Stimulated activated CD8-positive, alpha-beta memory T cell treated with anti-CD3 and anti-CD28 coated beads, Interleukin-12 subunit alpha, Interleukin-12 subunit beta, amount 100 ng/mL, for 1 hour (primary cell): ENCODE results near the gene GNAI3.

Experiments used
- DNase-seq: peaks from one replicate; pipeline ENCODE4 v3.0.0-alpha.2; 2020; ENCODE audit warnings: low read depth

GNAI3 gene

GRCh38 chr1:109548321-109549267, at the start of gene GNAI3:
Gene GNAI3, plus strand, starts transcription at chr1:109548615. Its CDS starts 106 bp downstream, at chr1:109548721.
- peak; percentile 94 for DNase-seq

DNA sequence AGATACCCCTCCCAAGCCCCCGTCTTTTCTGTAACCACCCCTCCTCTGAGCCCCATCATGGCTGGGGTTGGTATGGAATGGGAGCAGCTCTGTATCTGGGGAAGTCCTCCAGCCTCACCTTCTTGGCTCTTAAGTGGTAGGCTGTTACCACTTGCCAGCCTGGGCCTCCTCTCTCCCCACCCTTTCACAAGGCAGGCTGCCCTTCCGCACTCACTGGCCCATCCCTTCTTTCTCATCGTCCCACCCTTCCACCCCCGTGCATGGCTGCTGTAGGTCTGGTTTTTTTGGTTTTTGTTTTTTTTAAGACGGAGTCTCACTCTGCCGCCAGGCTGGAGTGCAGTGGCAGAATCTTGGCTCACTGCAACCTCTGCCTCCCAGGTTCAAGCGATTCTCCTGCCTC, 49.3 kb upstream of the GNAI3 start:
- DNase-seq = no peak

DNA sequence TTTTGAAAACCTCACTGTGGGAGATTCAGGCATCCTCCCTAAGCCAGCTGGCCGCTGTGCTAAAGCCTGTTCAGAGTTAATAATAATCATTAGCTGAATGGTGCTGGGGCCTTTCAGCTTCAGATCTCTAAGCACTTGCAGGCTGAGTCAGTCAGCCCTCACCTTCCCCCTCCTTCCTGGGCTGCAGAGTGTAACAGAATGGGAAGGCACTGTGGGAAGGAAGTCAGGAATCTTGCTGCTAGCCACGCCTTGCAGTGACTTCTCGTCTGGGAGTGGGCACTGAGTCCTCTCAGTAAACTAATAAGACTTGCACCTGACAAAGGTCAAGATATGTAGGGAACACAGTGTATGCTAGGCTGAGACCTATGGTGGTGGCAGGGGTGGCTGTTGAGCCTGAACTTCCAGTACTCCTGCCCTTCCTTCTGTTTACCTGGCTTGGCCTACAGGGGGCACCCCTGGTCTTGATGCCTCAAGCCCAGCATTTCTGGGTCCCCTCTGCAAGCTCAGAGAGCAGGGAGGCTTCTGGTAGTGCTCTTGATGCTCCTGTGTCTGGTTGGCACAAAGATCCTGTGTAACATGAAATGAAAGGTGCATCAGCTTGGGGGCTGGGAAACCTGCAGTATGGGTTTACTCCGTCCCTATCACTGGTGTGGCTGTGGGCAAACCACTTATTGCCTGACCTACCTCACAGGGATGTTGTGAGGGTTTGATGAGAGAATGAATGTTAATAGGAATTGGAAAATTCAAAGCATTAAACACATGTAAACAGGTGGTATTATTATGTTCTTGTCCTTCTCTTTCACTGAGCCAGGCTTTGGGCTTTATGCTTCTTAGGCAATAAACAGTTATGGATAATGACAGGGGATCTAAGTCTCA, 48.5 kb upstream of the GNAI3 start:
- peak; percentile 30 for DNase-seq

DNA sequence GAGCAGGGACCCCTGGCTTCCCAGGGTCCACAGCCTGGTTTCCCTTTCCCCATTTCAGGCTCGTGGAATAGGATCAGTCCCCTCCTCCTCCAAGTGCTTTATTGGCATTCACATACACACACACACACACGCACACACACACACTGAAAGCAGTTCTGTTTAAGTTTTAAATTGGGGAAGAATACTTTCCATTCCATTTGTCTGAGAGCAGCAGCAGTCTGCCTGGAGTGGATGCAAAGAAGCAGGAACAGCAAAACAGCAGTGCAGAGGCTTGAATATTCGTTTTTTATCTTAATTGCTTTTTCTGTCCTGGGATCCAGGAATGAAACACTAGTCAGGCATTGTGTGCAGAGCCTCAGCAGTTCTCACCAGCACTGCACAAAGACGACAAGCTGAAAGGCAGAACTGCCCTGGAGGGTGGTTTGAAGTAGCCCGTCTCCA, 47.5 kb upstream of the GNAI3 start:
- DNase-seq = no peak

GRCh38 chr1:109501644-109502363, 46.6 kb upstream of the GNAI3 start:
- DNase-seq = no peak

GRCh38 chr1:109502364-109502851, 46.0 kb upstream of the GNAI3 start:
- DNase-seq = peak; percentile 32

GRCh38 chr1:109503935-109504334, 44.5 kb upstream of the GNAI3 start:
- DNase-seq = no peak

- DNase-seq = no peak
Observed at GRCh38 chr1:109504974-109505373, 43.4 kb upstream of the GNAI3 start.

DNA sequence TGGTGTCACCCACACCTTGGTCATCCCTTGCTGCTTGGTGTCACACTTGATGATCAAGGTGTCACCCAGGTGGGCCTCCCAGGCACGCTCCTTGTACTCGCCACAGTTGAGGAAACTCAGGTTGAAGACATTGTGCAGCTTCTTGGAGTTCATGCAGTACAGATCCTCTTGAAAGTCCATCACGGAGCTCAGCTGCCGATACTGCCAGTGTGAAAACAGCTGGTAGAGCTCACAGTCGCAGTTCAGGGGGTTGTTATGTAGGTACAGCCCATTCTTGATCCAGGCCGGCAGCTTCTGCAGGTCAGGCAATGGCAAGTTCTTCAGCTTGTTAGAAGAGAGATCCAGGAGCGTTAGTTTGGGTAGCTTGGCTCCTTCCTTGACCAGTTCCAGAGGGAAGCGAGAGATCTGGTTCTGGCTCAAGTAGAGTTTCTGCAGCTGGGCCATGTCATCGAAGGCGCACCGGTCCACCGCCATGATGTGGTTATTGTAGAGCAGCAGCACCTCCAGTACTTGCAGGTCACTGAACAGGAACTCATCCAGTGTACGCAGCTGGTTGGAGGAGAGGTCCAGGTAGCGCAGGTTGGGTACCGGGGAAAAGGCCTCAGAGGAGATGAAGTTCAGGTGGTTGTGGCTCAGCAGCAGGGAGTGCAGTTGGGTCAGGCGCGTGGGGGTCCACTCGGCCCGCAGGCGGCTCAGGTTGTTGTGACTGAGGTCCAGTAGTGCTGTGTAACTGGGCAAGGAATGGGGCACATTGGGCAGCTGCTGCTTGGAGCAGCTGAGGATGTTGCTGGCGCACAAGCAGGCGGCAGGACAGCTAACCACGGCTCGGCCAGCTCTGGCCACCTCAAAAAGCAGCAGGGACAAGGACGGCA, 40.2 kb upstream of the GNAI3 start:
- no peak for DNase-seq

- no peak for DNase-seq
Observed at GRCh38 chr1:109508873-109509175, 39.6 kb upstream of the GNAI3 start.

DNA sequence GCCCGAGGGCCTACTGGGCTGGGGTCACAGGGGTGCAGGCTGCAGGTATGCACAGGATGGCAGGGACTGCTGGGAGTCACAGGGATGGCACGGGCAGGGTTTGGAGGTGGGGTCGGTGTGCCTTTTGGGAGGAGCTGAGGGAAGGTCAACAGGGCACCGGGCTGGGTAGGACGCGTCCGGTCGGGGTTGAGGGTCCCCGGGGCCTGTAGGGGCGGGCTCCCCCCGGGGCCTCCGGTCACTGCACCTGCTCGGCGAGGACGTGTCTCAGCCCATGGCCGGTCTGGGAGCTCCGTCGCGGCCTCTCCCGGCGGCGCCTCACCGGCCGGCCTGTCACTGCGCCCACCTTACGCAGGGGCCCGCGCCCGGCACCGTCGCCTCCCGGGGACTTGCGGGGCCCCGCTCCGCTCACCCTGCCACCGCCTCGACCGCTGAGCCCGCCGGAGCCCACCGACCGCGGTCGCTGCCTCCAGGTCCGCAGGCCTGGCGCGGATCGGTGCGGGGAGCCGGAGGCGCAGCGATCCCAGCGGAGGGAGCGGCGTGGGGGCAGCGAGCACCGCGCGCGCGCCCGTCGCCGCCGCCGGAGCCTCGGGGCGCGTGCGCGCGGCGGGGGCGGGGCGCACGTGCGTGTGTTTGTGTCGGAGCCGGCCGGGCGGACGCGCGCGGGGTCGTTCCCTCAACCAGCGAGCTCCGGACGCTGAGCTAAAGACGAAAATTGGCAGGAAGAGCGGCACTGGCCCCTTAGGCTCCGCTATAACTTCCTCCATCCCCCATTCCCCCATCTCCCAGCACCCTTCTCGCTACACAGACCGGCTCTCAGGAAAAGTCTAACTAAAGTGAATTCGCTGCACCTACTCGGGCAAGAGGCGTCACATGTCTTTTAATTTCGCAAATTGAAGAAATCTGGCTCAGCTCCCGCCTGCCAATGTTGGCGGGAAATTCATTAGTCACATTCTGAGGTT, 39.0 kb upstream of the GNAI3 start, which contains the start of gene AMIGO1:
TSS of gene AMIGO1 (minus strand) at position 552 of the 959 bp plus-strand sequence. CDS start 815 bp downstream, outside the sequence.
- DNase-seq = peak; percentile 41

- DNase-seq = no peak
Observed at GRCh38 chr1:109513110-109513710, 35.2 kb upstream of the GNAI3 start.

DNA sequence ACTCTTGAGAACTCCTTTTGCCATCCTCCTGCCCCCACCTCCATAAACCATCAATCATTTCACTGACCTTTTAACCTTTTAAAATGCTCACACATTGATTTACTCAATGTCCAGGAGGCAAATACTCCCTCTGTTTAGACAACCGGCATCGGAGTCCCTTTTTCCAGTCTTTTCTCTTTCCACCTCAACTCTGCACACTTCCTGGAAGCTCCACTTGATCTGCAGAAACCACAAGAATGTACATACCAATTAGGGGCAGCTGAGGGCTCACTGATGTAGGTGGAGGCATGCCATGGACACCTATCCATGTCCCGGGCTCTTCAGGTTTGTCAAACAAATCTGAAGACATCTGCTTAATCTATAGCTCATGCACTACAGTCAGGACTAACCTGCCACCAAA, 33.6 kb upstream of the GNAI3 start:
- DNase-seq = no peak

DNA sequence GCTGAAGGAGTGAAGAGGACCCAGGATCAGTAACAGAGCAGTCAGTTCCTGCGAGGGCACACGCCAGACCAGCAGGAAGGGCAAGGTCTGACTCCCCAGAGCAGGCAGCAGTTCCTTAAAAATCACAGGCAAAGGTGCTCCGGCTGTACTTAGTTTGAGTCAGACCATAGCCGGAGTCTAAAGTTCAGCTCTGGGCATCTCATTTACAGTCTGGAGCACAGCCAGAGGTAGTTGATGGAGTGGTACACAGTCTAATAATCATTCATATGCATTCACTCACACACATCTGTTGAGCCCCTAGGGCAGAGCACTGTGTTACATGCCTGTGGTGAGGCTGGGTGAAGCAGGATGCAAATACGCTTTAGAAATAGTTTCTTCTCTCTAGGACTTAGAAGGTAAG, 31.5 kb upstream of the GNAI3 start:
- no peak for DNase-seq

GRCh38 chr1:109517337-109517736, 31.1 kb upstream of the GNAI3 start:
- no peak for DNase-seq

DNA sequence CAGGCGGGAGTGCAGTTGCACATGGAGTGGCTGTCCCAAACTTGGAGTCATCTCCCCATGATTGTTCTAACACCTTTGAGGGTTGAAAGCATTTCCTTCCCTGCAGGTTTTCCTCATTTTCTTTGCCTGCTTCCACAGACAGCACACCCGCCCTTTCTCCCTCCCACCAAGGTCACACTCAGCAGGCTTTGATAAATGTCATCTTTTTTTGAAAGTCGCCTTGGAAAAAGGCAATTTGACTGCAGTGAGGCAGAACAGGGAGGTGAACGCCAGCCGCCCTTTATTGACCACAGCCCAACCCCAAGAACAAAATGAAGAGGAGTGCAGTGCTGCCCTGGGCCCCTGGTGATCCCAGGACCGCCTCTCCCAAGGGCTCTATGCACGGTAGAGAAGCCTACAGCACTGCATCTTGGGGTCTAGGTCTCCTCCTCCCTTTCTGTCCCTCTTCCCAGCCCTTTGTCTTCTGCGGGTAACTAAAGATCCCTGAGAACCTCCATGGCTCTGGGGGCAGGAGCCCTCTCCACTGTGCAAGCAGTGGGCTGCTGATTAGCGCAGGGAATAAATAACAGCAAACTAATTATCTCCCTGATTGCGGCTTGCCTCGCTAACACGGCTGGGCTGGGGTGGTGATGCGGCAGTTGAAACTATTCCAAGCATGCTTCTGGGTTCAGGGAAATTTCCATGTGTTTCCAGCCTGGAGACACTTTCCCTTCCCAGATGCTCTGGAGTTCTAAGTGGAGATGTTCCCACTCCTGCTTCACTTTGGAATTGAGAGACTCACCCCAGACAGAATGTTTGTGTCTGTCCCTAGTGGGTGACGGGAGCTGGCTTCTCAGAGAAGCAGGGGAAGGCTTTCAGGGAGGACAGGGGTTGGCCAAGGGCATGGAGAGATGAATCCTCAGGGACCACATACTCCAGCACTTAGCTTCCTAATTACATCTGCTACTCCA, 27.1 kb upstream of the GNAI3 start:
- no peak for DNase-seq

DNA sequence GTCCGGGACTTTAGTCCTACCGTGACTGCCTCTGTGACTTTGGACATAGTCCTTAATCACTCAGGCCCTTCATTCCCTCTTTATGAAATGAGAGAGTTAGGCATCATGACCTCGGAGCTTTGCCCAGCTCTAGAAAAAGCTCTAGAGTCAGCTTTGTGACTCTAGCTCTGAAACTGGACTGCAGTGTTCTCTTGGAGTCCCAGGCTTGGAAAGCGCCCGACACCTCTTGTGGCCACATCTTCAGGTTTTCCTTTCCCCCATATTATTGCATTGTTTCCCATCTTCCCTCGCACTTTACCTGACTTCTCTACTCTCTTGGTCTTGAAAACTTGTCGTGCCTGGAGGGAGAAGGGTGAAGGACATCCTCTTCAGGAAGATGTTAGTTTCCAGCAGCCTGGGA, 26.4 kb upstream of the GNAI3 start:
- no peak for DNase-seq

DNA sequence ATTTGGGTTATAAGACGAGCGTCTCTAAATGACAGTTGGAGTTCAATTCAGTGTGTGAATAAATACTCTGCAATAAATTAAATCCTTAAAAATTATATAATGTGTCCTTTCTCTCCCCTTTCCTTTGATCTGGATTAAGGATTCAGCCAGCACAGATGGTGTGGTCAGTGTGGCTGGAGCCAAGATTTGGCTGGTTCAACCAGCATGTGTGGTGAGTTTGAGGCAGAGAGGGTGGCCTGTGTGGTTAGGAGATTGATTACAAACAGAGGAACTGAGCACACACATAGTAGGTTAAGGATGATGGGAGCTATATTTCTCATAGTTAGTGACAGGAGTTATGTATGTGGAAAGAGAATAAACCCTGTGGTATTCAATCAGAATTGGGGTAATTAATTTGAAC, 24.7 kb upstream of the GNAI3 start:
- DNase-seq = no peak
